Calu3 (cell line): ENCODE results near the gene UBR3. TPM values are rescaled to one million over a fixed set of nuclear protein-coding genes. Genes with fewer than 3 reads are reported as not detected.

Experiments used
- BruUV-seq: library from RNA; stranded (reverse); fragments of 400-500 nt; replicated peaks from 2 replicates; lab custom pipeline; 2021; lab: Mats Ljungman, UMichigan
- CTCF ChIA-PET: fragments of 300-600 bp; sonication (Branson Sonifier 250); formaldehyde crosslinking; loops from one replicate; lab custom pipeline; 2022; ENCODE audit warnings: antibody characterized with exemption; lab: Charles Lee
- DNase-seq: peaks from one replicate; pipeline ENCODE4 v3.0.0; 2022
- H3K27ac Mint-ChIP-seq: one replicate; pipeline ENCODE4 v1.8.0; 2022; ENCODE audit warnings: mixed read lengths; ENCODE audit not compliant: unreplicated experiment
- H3K27me3 Mint-ChIP-seq: one replicate; pipeline ENCODE4 v1.8.0; 2022; ENCODE audit warnings: mixed read lengths; ENCODE audit not compliant: unreplicated experiment
- H3K36me3 Mint-ChIP-seq: one replicate; pipeline ENCODE4 v1.8.0; 2022; ENCODE audit warnings: mild to moderate bottlenecking, moderate library complexity, mixed read lengths; ENCODE audit not compliant: insufficient read depth, unreplicated experiment
- H3K4me1 Mint-ChIP-seq: one replicate; pipeline ENCODE4 v1.8.0; 2022; ENCODE audit warnings: mild to moderate bottlenecking, low read depth, mixed read lengths; ENCODE audit not compliant: unreplicated experiment
- H3K4me3 Mint-ChIP-seq: one replicate; pipeline ENCODE4 v1.8.0; 2022; ENCODE audit warnings: mild to moderate bottlenecking, low read depth, moderate library complexity, mixed read lengths; ENCODE audit not compliant: unreplicated experiment
- H3K9me3 Mint-ChIP-seq: one replicate; pipeline ENCODE4 v1.8.0; 2022; ENCODE audit warnings: low read depth, mixed read lengths; ENCODE audit not compliant: unreplicated experiment
- intact Hi-C: fragments of 100-400 bp; cut with micrococcal nuclease; formaldehyde crosslinking; loops from one replicate; pipeline ENCODE4 v1.10.0; 2022; ENCODE audit not compliant: unreplicated experiment
- total RNA-seq: library from RNA; stranded (reverse); gene quantifications from 2 replicates; pipeline ENCODE4 v1.2.3, GENCODE V29; 2022
- TF ChIP-seq, protein P1 (sequence below): fragments of 200-600 bp; IDR thresholded peaks from one replicate; pipeline ENCODE4 v1.8.0; 2022; ENCODE audit warnings: antibody characterized with exemption; ENCODE audit not compliant: unreplicated experiment

UBR3 gene
- total RNA-seq, 1 experiment from 2014 or later: 33.1 TPM

DNA sequence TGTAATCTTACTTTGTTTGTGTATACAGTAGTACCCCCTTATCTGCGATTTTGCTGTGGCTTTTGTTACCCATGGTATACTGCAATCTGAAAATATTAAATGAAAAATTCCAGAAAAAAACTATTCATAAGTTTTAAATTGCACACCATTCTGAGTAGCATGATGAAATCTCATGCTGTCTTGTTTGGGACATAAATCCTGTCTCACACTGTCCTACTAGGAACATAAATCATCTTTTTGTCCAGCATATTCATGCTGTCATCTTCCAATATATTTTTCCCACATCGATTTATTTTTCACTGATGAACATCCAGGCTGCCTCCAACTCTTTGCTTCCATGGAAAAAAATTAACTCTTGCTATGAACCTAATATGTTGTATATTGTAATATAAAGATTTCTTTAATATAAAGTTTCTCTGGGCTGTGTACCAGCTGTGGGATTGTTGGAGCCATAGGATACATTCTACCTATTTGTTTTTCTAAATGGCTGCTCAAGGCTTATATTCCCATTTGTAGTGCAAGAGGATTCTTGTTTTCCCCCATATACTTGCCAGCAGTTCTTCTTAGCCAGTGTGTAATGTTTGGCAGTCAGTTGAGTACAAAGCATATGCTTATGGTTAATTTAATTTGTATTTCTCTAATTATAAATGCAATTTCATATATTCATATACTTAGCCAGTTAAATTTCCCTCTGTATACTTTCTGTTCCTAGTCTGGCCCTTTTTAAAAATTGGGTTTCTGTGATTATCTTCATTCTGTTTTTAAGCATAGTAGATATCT, 236.4 kb downstream of the UBR3 start:
- H3K36me3 Mint-ChIP-seq: no peaks in the 10 kb centered on the region
- BruUV-seq: no TSS peak
- H3K4me3 Mint-ChIP-seq: no peak overlapping the region
- CTCF ChIA-PET: interaction anchor here (0.6 kb wide), 1 partner anchor 1072 kb away, joined by 3 read pairs; no protein-coding TSS in a partner anchor
- no peaks in the 10 kb centered on the region for H3K9me3 Mint-ChIP-seq
- H3K4me1 Mint-ChIP-seq: no peaks in the 10 kb centered on the region
- intact Hi-C loops: no loop called here
- DNase-seq: no peak
- TF ChIP-seq, protein P1, sequence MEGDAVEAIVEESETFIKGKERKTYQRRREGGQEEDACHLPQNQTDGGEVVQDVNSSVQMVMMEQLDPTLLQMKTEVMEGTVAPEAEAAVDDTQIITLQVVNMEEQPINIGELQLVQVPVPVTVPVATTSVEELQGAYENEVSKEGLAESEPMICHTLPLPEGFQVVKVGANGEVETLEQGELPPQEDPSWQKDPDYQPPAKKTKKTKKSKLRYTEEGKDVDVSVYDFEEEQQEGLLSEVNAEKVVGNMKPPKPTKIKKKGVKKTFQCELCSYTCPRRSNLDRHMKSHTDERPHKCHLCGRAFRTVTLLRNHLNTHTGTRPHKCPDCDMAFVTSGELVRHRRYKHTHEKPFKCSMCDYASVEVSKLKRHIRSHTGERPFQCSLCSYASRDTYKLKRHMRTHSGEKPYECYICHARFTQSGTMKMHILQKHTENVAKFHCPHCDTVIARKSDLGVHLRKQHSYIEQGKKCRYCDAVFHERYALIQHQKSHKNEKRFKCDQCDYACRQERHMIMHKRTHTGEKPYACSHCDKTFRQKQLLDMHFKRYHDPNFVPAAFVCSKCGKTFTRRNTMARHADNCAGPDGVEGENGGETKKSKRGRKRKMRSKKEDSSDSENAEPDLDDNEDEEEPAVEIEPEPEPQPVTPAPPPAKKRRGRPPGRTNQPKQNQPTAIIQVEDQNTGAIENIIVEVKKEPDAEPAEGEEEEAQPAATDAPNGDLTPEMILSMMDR: no peak
- H3K27me3 Mint-ChIP-seq: no peaks in the 10 kb centered on the region
- no peak overlapping the region for H3K27ac Mint-ChIP-seq

- peaks cover 4% of the 10 kb centered on the region for H3K36me3 Mint-ChIP-seq
These were observed 243.5 kb downstream of the UBR3 start for GRCh38 chr2:170070778-170071177.

DNA sequence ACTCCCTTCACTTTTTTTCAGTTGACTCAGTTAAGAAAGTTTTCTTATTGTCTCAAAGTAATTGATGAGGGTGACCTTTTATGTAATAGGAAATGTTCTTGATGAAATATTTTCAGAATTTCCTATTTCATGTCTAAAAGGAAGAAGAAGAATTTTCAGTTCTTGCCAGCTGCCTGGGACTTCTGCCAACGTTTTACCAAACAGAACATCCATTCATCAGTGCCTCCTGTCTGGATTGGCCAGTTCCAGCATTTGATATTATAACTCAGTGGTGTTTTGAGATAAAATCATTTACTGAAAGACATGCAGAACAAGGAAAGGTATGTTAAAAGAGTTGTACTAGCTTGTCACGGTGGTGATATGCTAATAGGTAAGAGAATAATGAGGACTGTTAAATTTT, 246.0 kb downstream of the UBR3 start:
- intact Hi-C loops: loop anchor here (2.0 kb wide), 1 partner anchor 78 kb away; no protein-coding TSS in a partner anchor
- H3K9me3 Mint-ChIP-seq: peaks cover 3% of the 10 kb centered on the region
- no peaks in the 10 kb centered on the region for H3K27me3 Mint-ChIP-seq
- peak; percentile 78 for DNase-seq
- H3K27ac Mint-ChIP-seq: peak overlapping the region; percentile 88
- TF ChIP-seq, protein P1: no peak
- H3K36me3 Mint-ChIP-seq: peaks cover 4% of the 10 kb centered on the region
- no TSS peak for BruUV-seq
- peaks cover 37% of the 10 kb centered on the region for H3K4me1 Mint-ChIP-seq
- H3K4me3 Mint-ChIP-seq: no peak overlapping the region
- CTCF ChIA-PET: interaction anchor here (0.6 to 1.0 kb wide), 2 partner anchors 9 to 34 kb away, joined by 3 to 4 read pairs; no protein-coding TSS in a partner anchor

More at GRCh38 chr2:170070778-170071177, 243.5 kb downstream of the UBR3 start:
- BruUV-seq: no TSS peak
- Mint-ChIP-seq H3K4me3 (no peak overlapping the region), H3K4me1 (peaks cover 26% of the 10 kb centered on the region), H3K27ac (no peak overlapping the region), H3K27me3 (no peaks in the 10 kb centered on the region), H3K9me3 (peaks cover 3% of the 10 kb centered on the region)
- intact Hi-C loops: no loop called here
- CTCF ChIA-PET: no interaction called here
- TF ChIP-seq, protein P1: no peak
- no peak for DNase-seq

DNA sequence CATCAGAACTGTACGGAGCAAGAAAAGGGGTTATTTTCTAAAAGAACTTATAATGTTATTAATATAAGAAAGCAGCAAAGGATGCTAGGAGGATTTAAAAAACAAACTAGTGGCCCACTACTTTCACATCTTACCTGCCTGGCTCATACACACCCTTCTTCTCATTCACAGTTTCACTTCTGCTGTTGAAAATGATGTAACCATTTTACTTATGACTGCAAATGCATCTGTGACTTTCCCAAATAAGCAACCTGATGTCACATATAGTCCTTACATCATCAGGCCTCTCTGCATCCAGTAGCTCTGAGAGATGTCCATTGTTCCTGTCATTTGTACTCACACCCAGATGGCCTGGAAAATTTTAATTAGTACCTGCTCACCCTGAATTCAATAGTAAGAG, 248.9 kb downstream of the UBR3 start:
- no peak overlapping the region for H3K27ac Mint-ChIP-seq
- BruUV-seq: no TSS peak
- CTCF ChIA-PET: no interaction called here
- no peaks in the 10 kb centered on the region for H3K27me3 Mint-ChIP-seq
- TF ChIP-seq, protein P1: no peak
- DNase-seq: no peak
- intact Hi-C loops: no loop called here
- H3K4me1 Mint-ChIP-seq: peaks cover 38% of the 10 kb centered on the region
- H3K9me3 Mint-ChIP-seq: no peaks in the 10 kb centered on the region
- H3K4me3 Mint-ChIP-seq: no peak overlapping the region
- peaks cover 4% of the 10 kb centered on the region for H3K36me3 Mint-ChIP-seq
